ENCODE data around the gene ARMC2.

DNA sequence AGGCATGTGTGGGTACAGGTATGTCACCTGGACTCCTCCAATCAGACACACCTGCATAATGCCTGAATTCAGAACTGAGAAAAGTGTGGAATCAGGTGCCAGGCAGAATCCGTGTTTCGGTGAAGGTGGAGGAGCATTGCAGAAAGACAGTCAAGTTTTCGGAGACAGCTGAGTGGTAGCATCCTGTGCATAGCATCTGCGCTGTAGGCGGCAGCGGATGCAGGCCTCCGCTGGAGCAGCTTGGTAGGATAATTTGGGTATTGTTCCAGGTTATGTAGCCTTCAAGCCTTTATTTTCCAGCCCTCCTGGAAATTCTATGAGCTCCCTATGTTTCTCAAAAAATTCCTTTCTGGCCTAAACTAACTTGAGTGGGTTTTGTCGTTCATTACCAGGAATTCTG, 15.5 kb upstream of the ARMC2 start:
- TF ChIP-seq GATA1 (IDR thresholded peaks at IDR 0.05; ENCODE audit: low read depth, low read length) (no peak), POLR2A (IDR thresholded peaks at IDR 0.05; ENCODE audit: low read length) (no peak)

Data from erythroblast (primary cell).